Activated gamma-delta T cell (primary cell): ENCODE results near the gene PPARGC1A.

ENCODE experiments used
- DNase-seq: peaks from one replicate; lab custom pipeline; 2025; lab: John Stamatoyannopoulos, UW

PPARGC1A gene

GRCh38 chr4:23838131-23838530 lies 51.7 kb downstream of the PPARGC1A start:
- no peak for DNase-seq

GRCh38 chr4:23837371-23837770 lies 52.5 kb downstream of the PPARGC1A start:
- no peak for DNase-seq

- DNase-seq: no peak
Measured at GRCh38 chr4:23835774-23836478, 53.9 kb downstream of the PPARGC1A start.

- DNase-seq: no peak
Measured at GRCh38 chr4:23828779-23829178, 61.1 kb downstream of the PPARGC1A start.

GRCh38 chr4:23828020-23828715 lies 61.7 kb downstream of the PPARGC1A start:
- DNase-seq: no peak

- no peak for DNase-seq
Measured at GRCh38 chr4:23822181-23822580, 67.7 kb downstream of the PPARGC1A start.

- no peak for DNase-seq
Measured at GRCh38 chr4:23819041-23819511, 70.8 kb downstream of the PPARGC1A start.

- no peak for DNase-seq
Measured at GRCh38 chr4:23818097-23818885, 71.6 kb downstream of the PPARGC1A start.

- no peak for DNase-seq
Measured at GRCh38 chr4:23814996-23815660, 74.7 kb downstream of the PPARGC1A start.

- no peak for DNase-seq
Measured at GRCh38 chr4:23814587-23814986, 75.3 kb downstream of the PPARGC1A start.

- no peak for DNase-seq
Measured at GRCh38 chr4:23811161-23811560, 78.7 kb downstream of the PPARGC1A start.

GRCh38 chr4:23805450-23805851 lies 84.4 kb downstream of the PPARGC1A start:
- DNase-seq: no peak

- DNase-seq: no peak
Measured at GRCh38 chr4:23789762-23790161, 100.1 kb downstream of the PPARGC1A start.

GRCh38 chr4:23788460-23788859 lies 101.4 kb downstream of the PPARGC1A start:
- DNase-seq: no peak

GRCh38 chr4:23788027-23788426 lies 101.8 kb downstream of the PPARGC1A start:
- no peak for DNase-seq

GRCh38 chr4:23782778-23783437 lies 106.9 kb downstream of the PPARGC1A start:
- no peak for DNase-seq

GRCh38 chr4:23779839-23780238 lies 110.0 kb downstream of the PPARGC1A start:
- no peak for DNase-seq

- no peak for DNase-seq
Measured at GRCh38 chr4:23779422-23779821, 110.4 kb downstream of the PPARGC1A start.

GRCh38 chr4:23775694-23776093 lies 114.2 kb downstream of the PPARGC1A start:
- no peak for DNase-seq

- DNase-seq: no peak
Measured at GRCh38 chr4:23774909-23775308, 114.9 kb downstream of the PPARGC1A start.

- no peak for DNase-seq
Measured at GRCh38 chr4:23773884-23774636, 115.8 kb downstream of the PPARGC1A start.
